Mesenchymal stem cell (in vitro differentiated cells and primary cell): Measurements from ENCODE around the gene RASA3.

Experiments
- DNase-seq: peaks from one replicate; pipeline ENCODE4 v3.0.0-alpha.2; 2013
- H2AFZ ChIP-seq: one replicate; pipeline ENCODE4 v1.6.1; 2013; ENCODE audit warnings: low read depth, mild to moderate bottlenecking, control low read depth, inconsistent platforms, low read length, moderate library complexity
- H2AK5ac ChIP-seq: 2 replicates; pipeline ENCODE4 v1.6.1; 2013; ENCODE audit warnings: low read length, moderate library complexity, mild to moderate bottlenecking, inconsistent platforms; ENCODE audit not compliant: severe bottlenecking
- H2BK120ac ChIP-seq: one replicate; pipeline ENCODE4 v1.6.1; 2013; ENCODE audit warnings: low read depth, mild to moderate bottlenecking, inconsistent platforms, low read length, moderate library complexity
- H2BK12ac ChIP-seq, 2 experiments: one replicate each; pipeline ENCODE4 v1.6.1; 2013; ENCODE audit warnings: inconsistent platforms in 2 of 2, low read length in 2 of 2, mild to moderate bottlenecking in 2 of 2, moderate library complexity in 2 of 2, control low read depth in 1 of 2
- H2BK15ac ChIP-seq: one replicate; pipeline ENCODE4 v1.6.1; 2013; ENCODE audit warnings: mild to moderate bottlenecking, low read depth, inconsistent platforms; ENCODE audit not compliant: poor library complexity, severe bottlenecking
- H2BK5ac ChIP-seq: 2 replicates; pipeline ENCODE4 v1.6.1; 2013; ENCODE audit warnings: low read depth, mild to moderate bottlenecking, low read length, control low read depth, inconsistent platforms; ENCODE audit not compliant: poor library complexity, severe bottlenecking
- H3K14ac ChIP-seq, 2 experiments: one replicate each; pipeline ENCODE4 v1.6.1; 2013; ENCODE audit warnings: inconsistent platforms in 2 of 2, low read length in 2 of 2, control low read depth in 1 of 2, mild to moderate bottlenecking in 1 of 2, moderate library complexity in 1 of 2
- H3K18ac ChIP-seq, 2 experiments: one replicate each; pipeline ENCODE4 v1.6.1; 2013; ENCODE audit warnings: inconsistent platforms in 2 of 2, low read length in 2 of 2, control low read depth in 1 of 2, low read depth in 1 of 2, mild to moderate bottlenecking in 1 of 2
- H3K23ac ChIP-seq, 2 experiments: one replicate each; pipeline ENCODE4 v1.6.1; 2013; ENCODE audit warnings: inconsistent platforms in 2 of 2, low read length in 2 of 2, mild to moderate bottlenecking in 2 of 2, moderate library complexity in 2 of 2, control low read depth in 1 of 2
- H3K27ac ChIP-seq: 2 replicates; pipeline ENCODE4 v1.5.1; 2013; ENCODE audit warnings: mild to moderate bottlenecking, moderate library complexity, low read length, control low read depth, inconsistent platforms; ENCODE audit not compliant: poor library complexity, severe bottlenecking
- H3K27me3 ChIP-seq, 2 experiments: 2 replicates each; pipeline versions ENCODE4 v1.6.1 to v1.7.0; 2013; ENCODE audit warnings: low read length in 2 of 2, mild to moderate bottlenecking in 2 of 2, moderate library complexity in 2 of 2, control low read depth in 1 of 2, inconsistent platforms in 1 of 2; ENCODE audit not compliant: control insufficient read depth in 1 of 2, insufficient read depth in 1 of 2
- H3K36me3 ChIP-seq, 2 experiments: 2 replicates each; pipeline versions ENCODE4 v1.6.1 to v1.7.0; 2013; ENCODE audit warnings: low read length in 2 of 2, control low read depth in 1 of 2, inconsistent platforms in 1 of 2, low read depth in 1 of 2, mild to moderate bottlenecking in 1 of 2; ENCODE audit not compliant: insufficient read depth in 2 of 2, control insufficient read depth in 1 of 2
- H3K4ac ChIP-seq, 2 experiments: one replicate each; pipeline ENCODE4 v1.6.1; 2013; ENCODE audit warnings: inconsistent platforms in 2 of 2, low read length in 2 of 2, mild to moderate bottlenecking in 2 of 2, moderate library complexity in 2 of 2, control low read depth in 1 of 2, low read depth in 1 of 2
- H3K4me1 ChIP-seq: 2 replicates; pipeline ENCODE4 v1.6.1; 2013; ENCODE audit warnings: low read depth, low read length, control low read depth; ENCODE audit not compliant: control insufficient read depth, insufficient read depth
- H3K4me2 ChIP-seq: 2 replicates; pipeline ENCODE4 v1.6.1; 2013; ENCODE audit warnings: low read length, mild to moderate bottlenecking, inconsistent platforms; ENCODE audit not compliant: poor library complexity, severe bottlenecking
- H3K4me3 ChIP-seq, 2 experiments: 2 replicates each; pipeline versions ENCODE4 v1.5.1 to v1.7.0; 2013; ENCODE audit warnings: low read length in 2 of 2, mild to moderate bottlenecking in 2 of 2, control low read depth in 1 of 2, low read depth in 1 of 2; ENCODE audit not compliant: insufficient read depth in 1 of 2
- H3K79me1 ChIP-seq: replicated peaks from 2 replicates; pipeline ENCODE4 v1.6.1; 2013; ENCODE audit warnings: mild to moderate bottlenecking, control low read depth, low read length, inconsistent platforms; ENCODE audit not compliant: poor library complexity, severe bottlenecking
- H3K9ac ChIP-seq: 2 replicates; pipeline ENCODE4 v1.7.0; 2013; ENCODE audit warnings: mild to moderate bottlenecking, low read length, moderate library complexity
- H3K9me3 ChIP-seq: 2 replicates; pipeline ENCODE4 v1.7.0; 2013; ENCODE audit warnings: mild to moderate bottlenecking, low read length; ENCODE audit not compliant: control insufficient read depth
- H4K8ac ChIP-seq: one replicate; pipeline ENCODE4 v1.6.1; 2013; ENCODE audit warnings: inconsistent platforms, mild to moderate bottlenecking, low read length, moderate library complexity
- H4K91ac ChIP-seq: one replicate; pipeline ENCODE4 v1.6.1; 2013; ENCODE audit warnings: mild to moderate bottlenecking, low read length, inconsistent platforms
- WGBS: methylation state at CpG from one replicate; pipeline ENCODE4 v1.1.7; 2013; ENCODE audit warnings: mixed read lengths; 5-methylcytosine and 5-hydroxymethylcytosine counted together

The RASA3 gene

DNA sequence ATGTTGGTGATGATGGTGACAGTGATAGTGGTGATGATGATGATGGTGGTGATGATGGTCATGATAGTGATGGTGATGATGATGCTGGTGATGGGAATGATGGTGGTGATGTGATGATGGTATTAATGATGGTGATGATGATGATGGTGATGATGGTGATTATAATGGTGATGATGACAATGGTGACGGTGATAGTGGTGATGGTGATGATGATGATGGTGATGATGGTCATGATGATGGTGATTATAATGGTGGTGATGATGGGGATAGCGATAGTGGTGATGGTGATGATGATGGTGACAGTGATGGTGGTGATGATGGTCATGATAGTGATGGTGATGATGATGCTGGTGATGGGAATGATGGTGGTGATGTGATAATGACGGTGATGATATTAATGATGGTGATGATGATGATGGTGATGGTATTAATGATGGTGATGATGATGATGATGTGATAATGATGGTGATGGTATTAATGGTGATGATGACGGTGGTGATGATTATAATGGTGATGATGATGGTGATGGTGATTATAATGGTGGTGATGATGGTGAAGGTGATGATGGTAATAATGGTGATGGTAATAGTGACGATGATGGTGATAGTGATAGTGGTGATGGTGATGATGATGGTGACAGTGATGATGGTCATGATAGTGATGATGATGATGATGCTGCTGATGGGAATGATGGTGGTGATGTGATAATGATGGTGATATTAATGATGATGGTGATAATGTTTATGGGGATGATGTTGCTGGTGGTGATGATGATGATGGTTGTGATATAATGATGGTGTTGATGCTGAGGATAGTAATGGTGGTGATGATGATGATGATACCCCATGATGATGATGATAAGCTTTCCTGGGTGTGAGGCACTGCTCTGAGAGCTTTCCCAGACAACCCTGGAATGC is 166.2 kb downstream of the RASA3 start:
- H3K23ac ChIP-seq: no peak overlapping the region
- 97% methylated on average over 5 of the region's 5 CpGs for WGBS
- H3K4me1 ChIP-seq: peaks cover 8% of the 10 kb centered on the region
- H3K4me3 ChIP-seq: no peak overlapping the region
- no peak overlapping the region for H3K14ac ChIP-seq
- peaks cover 5% of the 10 kb centered on the region for H3K79me1 ChIP-seq
- no peak overlapping the region for H2BK5ac ChIP-seq
- no peak overlapping the region for H3K27ac ChIP-seq
- no peak overlapping the region for H2AFZ ChIP-seq
- no peaks in the 10 kb centered on the region for H3K27me3 ChIP-seq
- no peak overlapping the region for H2BK15ac ChIP-seq
- no peak for DNase-seq
- H3K36me3 ChIP-seq: peaks cover 71 to 80% of the 10 kb centered on the region in 2 experiments
- H2BK12ac ChIP-seq: no peak overlapping the region
- H3K18ac ChIP-seq: no peak overlapping the region
- H2AK5ac ChIP-seq: no peak overlapping the region
- H4K8ac ChIP-seq: no peak overlapping the region
- H4K91ac ChIP-seq: no peak overlapping the region
- no peak overlapping the region for H2BK120ac ChIP-seq
- no peaks in the 10 kb centered on the region for H3K9me3 ChIP-seq
- H3K9ac ChIP-seq: no peak overlapping the region
- H3K4ac ChIP-seq: no peak overlapping the region
- no peak overlapping the region for H3K4me2 ChIP-seq

DNA sequence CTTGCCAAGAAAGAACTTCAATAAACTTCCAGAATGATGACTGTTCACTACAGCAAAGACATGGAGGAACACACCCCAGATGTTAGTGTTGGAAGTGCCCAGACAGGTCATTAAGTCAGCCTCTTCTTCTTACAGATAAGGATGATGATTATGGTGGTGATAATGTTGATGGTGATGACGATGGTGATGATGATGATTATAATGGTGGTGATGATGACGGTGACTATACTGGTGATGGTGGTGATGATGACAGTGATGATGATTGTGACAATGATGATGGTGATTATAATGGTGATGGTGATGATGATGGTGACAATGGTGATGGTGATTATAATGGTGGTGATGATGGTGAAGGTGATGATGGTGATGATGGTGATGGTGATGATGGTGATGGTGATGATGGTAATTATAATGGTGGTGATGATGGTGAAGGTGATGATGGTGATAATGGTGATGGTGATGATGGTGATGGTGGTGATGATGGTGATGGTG is 167.0 kb downstream of the RASA3 start:
- no peak overlapping the region for H2BK5ac ChIP-seq
- no peak overlapping the region for H3K18ac ChIP-seq
- no peak overlapping the region for H3K4ac ChIP-seq
- no peak overlapping the region for H2AFZ ChIP-seq
- no peak overlapping the region for H3K4me2 ChIP-seq
- peaks cover 5% of the 10 kb centered on the region for H3K79me1 ChIP-seq
- H3K9me3 ChIP-seq: peaks cover 2% of the 10 kb centered on the region
- no peak overlapping the region for H2BK120ac ChIP-seq
- H4K8ac ChIP-seq: no peak overlapping the region
- no peak overlapping the region for H3K4me3 ChIP-seq
- H3K36me3 ChIP-seq: peaks cover 63 to 82% of the 10 kb centered on the region in 2 experiments
- H2BK12ac ChIP-seq: no peak overlapping the region
- no peak overlapping the region for H3K9ac ChIP-seq
- H3K27me3 ChIP-seq: no peaks in the 10 kb centered on the region
- H3K23ac ChIP-seq: no peak overlapping the region
- no peak overlapping the region for H2BK15ac ChIP-seq
- WGBS: 98% methylated on average over 2 of the region's 2 CpGs
- DNase-seq: no peak
- H3K14ac ChIP-seq: no peak overlapping the region
- no peak overlapping the region for H3K27ac ChIP-seq
- H2AK5ac ChIP-seq: no peak overlapping the region
- H4K91ac ChIP-seq: no peak overlapping the region
- peaks cover 1% of the 10 kb centered on the region for H3K4me1 ChIP-seq

DNA sequence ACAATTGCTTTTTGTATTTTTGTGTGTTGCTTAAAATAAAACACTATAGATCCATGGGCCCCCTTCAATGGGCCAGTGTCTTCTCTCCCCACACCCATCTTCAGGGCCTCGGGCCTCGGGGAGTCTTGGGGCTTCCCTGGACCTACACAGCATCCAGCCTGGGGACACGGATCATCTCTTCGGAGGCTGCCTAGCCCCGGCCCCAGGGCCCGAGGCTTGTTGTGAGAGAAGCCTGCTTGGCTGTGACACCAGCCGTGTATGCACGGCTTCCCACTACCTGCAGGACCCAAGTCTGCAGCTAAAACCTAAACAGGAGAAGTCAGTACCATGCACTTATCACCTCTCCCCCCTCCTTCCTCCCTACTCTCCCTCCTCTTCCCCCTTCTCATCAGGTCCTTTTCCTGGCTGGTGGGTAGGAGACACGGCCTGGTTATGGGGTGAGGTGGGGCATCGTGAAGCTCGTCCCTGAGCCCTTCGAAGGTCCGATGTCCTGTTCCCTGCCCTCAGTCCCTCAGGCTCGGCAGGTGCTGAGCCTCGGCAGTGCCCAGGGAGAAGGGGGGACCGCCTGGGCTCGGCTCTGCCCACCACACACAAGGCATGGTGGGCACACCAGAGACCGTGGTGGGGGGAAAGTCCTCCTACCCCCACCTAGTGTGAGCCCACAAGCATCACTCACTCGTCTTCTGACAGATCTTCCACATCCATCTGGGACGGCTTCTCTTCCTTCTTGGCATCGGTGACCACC is 168.0 kb downstream of the RASA3 start:
- Histone ChIP-seq H3K36me3 (peaks cover 53 to 80% of the 10 kb centered on the region in 2 experiments), H3K4me1 (no peaks in the 10 kb centered on the region), H2AFZ (no peak overlapping the region), H4K91ac (no peak overlapping the region), H4K8ac (no peak overlapping the region), H3K14ac (no peak overlapping the region), H3K4ac (no peak overlapping the region), H3K79me1 (peaks cover 2% of the 10 kb centered on the region), H3K18ac (no peak overlapping the region), H3K4me2 (no peak overlapping the region), H3K4me3 (no peak overlapping the region), H3K9ac (no peak overlapping the region), H2BK120ac (no peak overlapping the region), H2BK5ac (no peak overlapping the region), H3K23ac (no peak overlapping the region), H3K27me3 (no peaks in the 10 kb centered on the region), H2BK12ac (no peak overlapping the region), H3K27ac (no peak overlapping the region), H2BK15ac (no peak overlapping the region), H2AK5ac (no peak overlapping the region), H3K9me3 (peaks cover 7% of the 10 kb centered on the region)
- 94% methylated on average over 17 of the region's 21 CpGs for WGBS
- no peak for DNase-seq

GRCh38 chr13:113963376-113963775 is 169.0 kb downstream of the RASA3 start:
- Histone ChIP-seq H3K79me1 (peaks cover 2% of the 10 kb centered on the region), H2BK5ac (no peak overlapping the region), H2BK15ac (no peak overlapping the region), H3K4me3 (no peak overlapping the region), H3K9me3 (peaks cover 9% of the 10 kb centered on the region), H3K4ac (no peak overlapping the region), H3K23ac (no peak overlapping the region), H3K4me1 (peaks cover 2% of the 10 kb centered on the region), H4K91ac (no peak overlapping the region), H3K14ac (peak overlapping the region in 1 of 2 experiments; percentile 44), H3K18ac (no peak overlapping the region), H2BK12ac (no peak overlapping the region), H3K27ac (no peak overlapping the region), H4K8ac (no peak overlapping the region), H3K4me2 (no peak overlapping the region), H2AFZ (no peak overlapping the region), H2BK120ac (no peak overlapping the region), H2AK5ac (no peak overlapping the region), H3K36me3 (peaks cover 45 to 74% of the 10 kb centered on the region in 2 experiments), H3K9ac (no peak overlapping the region), H3K27me3 (no peaks in the 10 kb centered on the region)
- WGBS: 88% methylated on average over 15 of the region's 16 CpGs
- no peak for DNase-seq
